Common myeloid progenitor, CD34-positive (primary cell): Measurements from ENCODE around the gene ECI1.
A peak's percentile ranks its signal among the peaks of the same experiment; 100 is the strongest.
"Not testable (repeated sequence)": the region's sequence is repeated elsewhere in the genome, so short reads cannot be mapped to it uniquely, and the experiment has no call there.

Experiments used
- CTCF ChIA-PET: fragments of 350-600 bp; sonication (Branson Sonifier 250); formaldehyde crosslinking; loops from one replicate; lab custom pipeline; 2021; ENCODE audit warnings: antibody characterized with exemption; lab: Charles Lee
- POLR2A ChIA-PET: fragments of 350-600 bp; sonication (Branson Sonifier 250); formaldehyde crosslinking; loops from one replicate; lab custom pipeline; 2021; ENCODE audit warnings: antibody characterized with exemption; lab: Charles Lee
- DNase-seq, 3 donors: peaks; one replicate each; pipeline versions ENCODE4 v3.0.0 to v3.0.0-alpha.2; 2013
- H3K27ac ChIP-seq, 2 experiments: 1 replicate in 1 of 2; 2 replicates in 1 of 2; pipeline ENCODE4 v1.7.0; 2013; ENCODE audit warnings: inconsistent platforms in 2 of 2, low read length in 2 of 2, mild to moderate bottlenecking in 2 of 2, low read depth in 1 of 2, moderate library complexity in 1 of 2; ENCODE audit not compliant: severe bottlenecking in 2 of 2, insufficient read depth in 1 of 2, poor library complexity in 1 of 2
- H3K27me3 ChIP-seq, 5 experiments: replicated peaks in 2 of 5; 1 replicate in 3 of 5; 2 replicates in 2 of 5; pipeline versions ENCODE4 v1.6.1 to v1.7.0; 2013; ENCODE audit warnings: low read length in 4 of 5, mild to moderate bottlenecking in 2 of 5, moderate library complexity in 2 of 5, inconsistent platforms in 1 of 5; ENCODE audit not compliant: insufficient read depth in 5 of 5, control insufficient read depth in 4 of 5
- H3K36me3 ChIP-seq, 4 experiments: 1 replicate in 2 of 4; 2 replicates in 2 of 4; pipeline versions ENCODE4 v1.6.1 to v1.7.0; 2013; ENCODE audit warnings: low read length in 3 of 4, control low read depth in 1 of 4, mild to moderate bottlenecking in 1 of 4; ENCODE audit not compliant: control insufficient read depth in 4 of 4, insufficient read depth in 4 of 4
- H3K4me1 ChIP-seq, 4 experiments: 1 replicate in 3 of 4; 2 replicates in 1 of 4; pipeline versions ENCODE4 v1.6.1 to v1.7.1; 2013; ENCODE audit warnings: low read length in 3 of 4, mild to moderate bottlenecking in 3 of 4, control low read depth in 1 of 4, inconsistent platforms in 1 of 4, moderate library complexity in 1 of 4; ENCODE audit not compliant: control insufficient read depth in 4 of 4, insufficient read depth in 4 of 4; ENCODE audit errors: control extremely low read depth in 1 of 4
- H3K4me3 ChIP-seq, 7 experiments: 1 replicate in 4 of 7; 2 replicates in 3 of 7; pipeline versions ENCODE4 v1.5.1 to v1.7.0; 2013; ENCODE audit warnings: mild to moderate bottlenecking in 7 of 7, low read length in 6 of 7, moderate library complexity in 6 of 7, inconsistent platforms in 2 of 7, low read depth in 2 of 7, control low read depth in 1 of 7; ENCODE audit not compliant: insufficient read depth in 4 of 7, control insufficient read depth in 1 of 7; ENCODE audit errors: extremely low read depth in 1 of 7
- H3K9me3 ChIP-seq, 5 experiments: 1 replicate in 4 of 5; 2 replicates in 1 of 5; pipeline versions ENCODE4 v1.6.1 to v1.7.1; 2013; ENCODE audit warnings: low read length in 4 of 5, mild to moderate bottlenecking in 2 of 5, inconsistent platforms in 1 of 5, low read depth in 1 of 5, moderate library complexity in 1 of 5; ENCODE audit not compliant: control insufficient read depth in 4 of 5, insufficient read depth in 2 of 5; ENCODE audit errors: control extremely low read depth in 1 of 5
- WGBS: methylation state at CpG from one replicate; pipeline ENCODE4 v1.1.5; 2013; ENCODE audit not compliant: insufficient coverage; 5-methylcytosine and 5-hydroxymethylcytosine counted together

The ECI1 gene

GRCh38 chr16:2206780-2207433, 44.5 kb downstream of the ECI1 start:
- H3K4me1 ChIP-seq: peaks cover 0 to 22% (median 14%) of the 10 kb centered on the region in 4 experiments
- H3K36me3 ChIP-seq: peaks cover 6 to 46% (median 34%) of the 10 kb centered on the region in 4 experiments
- ChIA-PET POLR2A (no interaction called here), CTCF (interaction anchor here (0.7 to 1.7 kb wide), 3 partner anchors 9 to 51 kb away, joined by 3 to 4 read pairs (median 3); partner anchors contain the start of gene TRAF7)
- H3K27me3 ChIP-seq: no peaks in the 10 kb centered on the region
- no peaks in the 10 kb centered on the region for H3K9me3 ChIP-seq
- peak overlapping the region in 1 of 2 experiments; percentile 91 for H3K27ac ChIP-seq
- no peak overlapping the region for H3K4me3 ChIP-seq
- no peak for DNase-seq
- WGBS: 97% methylated on average over 21 of the region's 23 CpGs

DNA sequence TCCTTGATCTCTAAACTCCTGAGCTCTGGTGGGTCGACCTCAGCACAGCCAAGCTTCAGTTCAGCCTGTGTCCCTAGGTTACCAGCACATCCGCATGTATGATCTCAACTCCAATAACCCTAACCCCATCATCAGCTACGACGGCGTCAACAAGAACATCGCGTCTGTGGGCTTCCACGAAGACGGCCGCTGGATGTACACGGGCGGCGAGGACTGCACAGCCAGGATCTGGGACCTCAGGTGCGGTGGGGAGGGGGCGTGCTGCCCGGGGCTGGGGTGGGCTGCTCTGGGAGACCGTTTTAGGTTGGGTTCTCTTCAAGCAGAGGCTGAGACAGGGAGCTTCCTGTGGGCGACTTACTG, 45.0 kb downstream of the ECI1 start:
- Histone ChIP-seq H3K27me3 (no peaks in the 10 kb centered on the region), H3K4me1 (peaks cover 0 to 21% (median 14%) of the 10 kb centered on the region in 4 experiments), H3K27ac (peak overlapping the region in 1 of 2 experiments; percentile 91), H3K9me3 (no peaks in the 10 kb centered on the region), H3K36me3 (peaks cover 6 to 42% (median 32%) of the 10 kb centered on the region in 4 experiments), H3K4me3 (peak overlapping the region in 5 of 7 experiments; percentile 84 to 99 (median 89))
- POLR2A ChIA-PET: interaction anchor here (1.8 kb wide), 1 partner anchor 8 kb away, joined by 5 read pairs; the partner anchor contains the start of gene PGP
- DNase-seq: no peak
- 93% methylated on average over 16 of the region's 18 CpGs for WGBS
- CTCF ChIA-PET: interaction anchor here (0.7 to 1.7 kb wide), 2 partner anchors 19 to 51 kb away, joined by 3 to 4 read pairs; partner anchors contain the start of gene TRAF7

DNA sequence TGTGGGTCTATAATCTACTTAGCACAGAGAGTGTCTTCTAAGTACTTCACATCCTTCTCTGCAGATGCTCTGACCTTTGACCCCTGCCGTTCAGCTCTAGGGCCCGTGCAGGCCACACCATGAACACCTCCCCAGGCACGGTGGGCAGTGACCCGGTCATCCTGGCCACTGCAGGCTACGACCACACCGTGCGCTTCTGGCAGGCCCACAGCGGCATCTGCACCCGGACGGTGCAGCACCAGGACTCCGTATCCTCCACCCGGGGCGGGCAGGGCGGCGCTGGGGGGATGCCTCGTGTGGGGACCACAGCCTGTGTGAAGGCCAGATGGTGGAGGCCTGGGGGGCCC, 45.4 kb downstream of the ECI1 start:
- H3K9me3 ChIP-seq: no peaks in the 10 kb centered on the region
- WGBS: 15% methylated on average over 8 of the region's 16 CpGs
- H3K36me3 ChIP-seq: peaks cover 6 to 42% (median 32%) of the 10 kb centered on the region in 4 experiments
- no peaks in the 10 kb centered on the region for H3K27me3 ChIP-seq
- H3K4me1 ChIP-seq: peaks cover 0 to 21% (median 14%) of the 10 kb centered on the region in 4 experiments
- no peak for DNase-seq
- ChIA-PET CTCF (interaction anchor here (0.7 to 1.7 kb wide), 2 partner anchors 19 to 50 kb away, joined by 3 to 4 read pairs; partner anchors contain the start of gene TRAF7), POLR2A (interaction anchor here (1.3 to 1.8 kb wide), 2 partner anchors 9 to 50 kb away, joined by 3 to 5 read pairs; partner anchors contain the start of genes PGP and TRAF7)
- H3K27ac ChIP-seq: peak overlapping the region in 1 of 2 experiments; percentile 91
- peak overlapping the region; percentile 79 to 99 (median 89) for H3K4me3 ChIP-seq

GRCh38 chr16:2205104-2205966, 46.1 kb downstream of the ECI1 start, which contains the start of gene MLST8:
Gene MLST8 (plus strand): TSS chr16:2205454. CDS start chr16:2206086, 632 bp downstream.
- CTCF ChIA-PET: interaction anchor here (1.7 kb wide), 1 partner anchor 50 kb away, joined by 4 read pairs; the partner anchor contains the start of gene TRAF7
- Histone ChIP-seq H3K36me3 (peaks cover 6 to 37% (median 31%) of the 10 kb centered on the region in 4 experiments), H3K4me1 (peaks cover 0 to 21% (median 14%) of the 10 kb centered on the region in 4 experiments), H3K9me3 (no peaks in the 10 kb centered on the region), H3K27ac (peak within 1 kb of the TSS; percentile 66 to 91), H3K4me3 (peak within 1 kb of the TSS; percentile 79 to 99 (median 89)), H3K27me3 (peaks cover 0 to 2% (median 0%) of the 10 kb centered on the region in 5 experiments)
- POLR2A ChIA-PET: interaction anchor here (0.7 to 1.8 kb wide), 3 partner anchors 9 to 240 kb away, joined by 3 to 5 read pairs (median 3); partner anchors contain the start of genes PGP and TRAF7
- peak; percentile 91 to 95 (median 94) for DNase-seq
- 0% methylated on average over 73 of the region's 93 CpGs for WGBS

DNA sequence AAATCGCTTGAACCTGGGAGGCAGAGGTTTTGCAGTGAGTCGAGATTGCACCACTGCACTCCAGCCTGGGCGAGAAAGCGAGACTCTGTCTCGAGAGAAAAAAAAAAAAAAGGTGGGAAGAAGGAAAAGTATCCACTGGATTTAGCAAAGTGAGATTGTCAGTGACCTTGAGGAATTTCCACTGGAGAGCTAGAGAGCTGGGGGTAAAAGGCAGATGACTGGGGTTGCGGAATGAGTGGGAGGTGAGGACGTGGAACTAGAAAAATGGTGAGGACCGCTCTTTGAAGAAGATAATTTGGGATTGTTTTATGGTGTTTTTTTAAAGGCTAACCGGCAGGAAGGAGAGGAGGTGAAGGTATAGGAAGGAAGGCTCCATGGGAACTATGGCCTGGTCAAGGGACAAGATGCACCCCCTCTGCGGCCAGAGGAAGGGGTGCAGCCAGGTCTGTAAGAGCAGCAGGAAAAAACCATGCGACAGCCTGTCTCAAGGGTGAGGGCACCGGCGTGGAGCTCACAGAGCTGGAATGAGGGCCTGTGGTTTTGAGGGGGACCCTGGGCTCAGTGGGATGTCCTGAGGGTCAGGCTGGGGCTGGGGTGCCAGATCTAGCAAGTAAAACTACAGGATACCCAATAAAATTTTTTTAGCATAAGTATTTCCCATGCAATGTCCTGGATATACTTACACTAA, 46.8 kb downstream of the ECI1 start:
- DNase-seq: no peak
- H3K4me1 ChIP-seq: peaks cover 0 to 21% (median 14%) of the 10 kb centered on the region in 4 experiments
- POLR2A ChIA-PET: interaction anchor here (0.7 to 1.8 kb wide), 4 partner anchors 10 to 239 kb away, joined by 3 to 5 read pairs (median 3); partner anchors contain the start of genes PGP and TRAF7
- peaks cover 6 to 30% (median 26%) of the 10 kb centered on the region in 4 experiments for H3K36me3 ChIP-seq
- peaks cover 0 to 5% (median under 1%) of the 10 kb centered on the region in 5 experiments for H3K27me3 ChIP-seq
- no peaks in the 10 kb centered on the region for H3K9me3 ChIP-seq
- CTCF ChIA-PET: interaction anchor here (0.7 to 1.8 kb wide), 3 partner anchors 10 to 51 kb away, joined by 3 to 6 read pairs (median 3); no protein-coding TSS in a partner anchor
- H3K4me3 ChIP-seq: peak overlapping the region in 6 of 7 experiments; percentile 84 to 99 (median 92)
- 93% methylated on average over 13 of the region's 13 CpGs for WGBS
- H3K27ac ChIP-seq: peak overlapping the region; percentile 66 to 91

- peaks cover 0 to 15% (median 11%) of the 10 kb centered on the region in 5 experiments for H3K27me3 ChIP-seq
- H3K4me3 ChIP-seq, H3K27ac ChIP-seq, DNase-seq, H3K9me3 ChIP-seq, POLR2A ChIA-PET: not testable (repeated sequence)
- CTCF ChIA-PET: interaction anchor here (0.9 to 1.8 kb wide), 3 partner anchors 9 to 192 kb away, joined by 3 to 6 read pairs (median 4); partner anchors contain the start of gene ECI1
- H3K36me3 ChIP-seq: peaks cover 6 to 16% (median 16%) of the 10 kb centered on the region in 4 experiments
- peaks cover 0 to 21% (median 14%) of the 10 kb centered on the region in 4 experiments for H3K4me1 ChIP-seq
- 100% methylated on average over 3 of the region's 8 CpGs for WGBS
Measured at GRCh38 chr16:2203119-2203688, 48.2 kb downstream of the ECI1 start.
